ENCODE data around the gene AFAP1. TPM values are rescaled to one million over a fixed set of nuclear protein-coding genes. Genes with fewer than 3 reads are reported as not detected.

AFAP1 gene
- total RNA-seq, 2 experiments from 2014 or later, result not detected

GRCh38 chr4:7750972-7751371 is 188.7 kb downstream of the AFAP1 start:
- Histone ChIP-seq H3K4me1 (ENCODE audit: insufficient read depth, low read length, poor library complexity, severe bottlenecking) (no peaks in the 10 kb centered on the region), H3K36me3 (ENCODE audit: insufficient read depth, low read length) (no peaks in the 10 kb centered on the region), H3K9me2 (ENCODE audit: insufficient read depth, low read length) (no peaks in the 10 kb centered on the region), H3K27ac (ENCODE audit: low read depth, low read length, poor library complexity, severe bottlenecking) (no peak overlapping the region), H3K4me3 (ENCODE audit: low read depth, low read length, poor library complexity, severe bottlenecking) (no peak overlapping the region), H4K20me1 (ENCODE audit: insufficient read depth, low read length) (no peaks in the 10 kb centered on the region), H3K9me3 (ENCODE audit: low read length) (no peaks in the 10 kb centered on the region), H3K79me2 (ENCODE audit: insufficient read depth, low read depth, low read length) (no peaks in the 10 kb centered on the region), H3K4me2 (ENCODE audit: low read length) (no peak overlapping the region), H2AFZ (ENCODE audit: low read length) (no peak overlapping the region)
- intact Hi-C loops (cut with micrococcal nuclease; ENCODE audit: unreplicated experiment), result no loop called here
- ChIA-PET CTCF (ENCODE audit: unreplicated experiment) (no interaction called here), POLR2A (no interaction called here)
- no TSS peak for BruUV-seq (replicated peaks)
- TF ChIP-seq EZH2phosphoT487 (IDR thresholded peaks at IDR 0.05; ENCODE audit: borderline replicate concordance, low read depth, low read length) (no peak), CTCF (conservative IDR thresholded peaks at IDR 0.05; ENCODE audit: low read length) (no peak)
- no peak for DNase-seq (ENCODE audit: low spot score)

- Histone ChIP-seq H3K79me2 (ENCODE audit: insufficient read depth, low read depth, low read length) (no peaks in the 10 kb centered on the region), H2AFZ (ENCODE audit: low read length) (no peak overlapping the region), H4K20me1 (ENCODE audit: insufficient read depth, low read length) (no peaks in the 10 kb centered on the region), H3K4me2 (ENCODE audit: low read length) (no peak overlapping the region), H3K9me3 (ENCODE audit: low read length) (no peaks in the 10 kb centered on the region), H3K4me3 (ENCODE audit: low read depth, low read length, poor library complexity, severe bottlenecking) (no peak overlapping the region), H3K36me3 (ENCODE audit: insufficient read depth, low read length) (no peaks in the 10 kb centered on the region), H3K9me2 (ENCODE audit: insufficient read depth, low read length) (no peaks in the 10 kb centered on the region), H3K4me1 (ENCODE audit: insufficient read depth, low read length, poor library complexity, severe bottlenecking) (no peaks in the 10 kb centered on the region), H3K27ac (ENCODE audit: low read depth, low read length, poor library complexity, severe bottlenecking) (no peak overlapping the region)
- BruUV-seq (replicated peaks), result no TSS peak
- intact Hi-C loops (cut with micrococcal nuclease; ENCODE audit: unreplicated experiment), result no loop called here
- ChIA-PET CTCF (ENCODE audit: unreplicated experiment) (no interaction called here), POLR2A (no interaction called here)
- TF ChIP-seq CTCF (conservative IDR thresholded peaks at IDR 0.05; ENCODE audit: low read length), result no peak
- TF ChIP-seq EZH2phosphoT487 (IDR thresholded peaks at IDR 0.05; ENCODE audit: borderline replicate concordance, low read depth, low read length), result no peak
- DNase-seq (ENCODE audit: low spot score), result no peak
Measured at GRCh38 chr4:7750523-7750922, 189.1 kb downstream of the AFAP1 start.

DNA sequence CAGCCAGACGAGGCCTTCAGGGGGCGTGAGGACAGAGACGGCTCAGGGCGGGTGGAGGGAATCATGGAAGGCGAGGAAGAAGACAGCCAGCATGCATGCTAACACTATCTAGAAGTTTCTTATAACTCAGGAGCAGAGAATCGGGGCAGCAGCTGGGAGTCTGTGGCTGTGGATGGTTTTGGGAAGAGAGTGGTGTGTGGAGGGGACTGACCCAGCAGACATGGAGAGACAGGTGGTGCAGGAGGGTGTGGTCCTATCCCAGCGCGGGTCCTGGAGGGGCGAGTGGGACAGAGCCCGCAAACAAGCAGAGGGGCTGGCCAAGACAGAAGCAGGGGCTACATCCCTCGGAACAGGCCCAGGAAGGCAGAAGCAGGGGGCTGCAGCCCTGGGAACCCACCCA is 192.1 kb downstream of the AFAP1 start:
- H3K4me2 ChIP-seq (ENCODE audit: low read length), result no peak overlapping the region

More for the DNA sequence above, 192.1 kb downstream of the AFAP1 start:
- intact Hi-C loops (cut with micrococcal nuclease; ENCODE audit: unreplicated experiment), result no loop called here
- no peak overlapping the region for H3K4me3 ChIP-seq (ENCODE audit: low read depth, low read length, poor library complexity, severe bottlenecking)
- H3K36me3 ChIP-seq (ENCODE audit: insufficient read depth, low read length), result no peaks in the 10 kb centered on the region
- no peak for DNase-seq (ENCODE audit: low spot score)
- TF ChIP-seq CTCF (conservative IDR thresholded peaks at IDR 0.05; ENCODE audit: low read length) (no peak), EZH2phosphoT487 (IDR thresholded peaks at IDR 0.05; ENCODE audit: borderline replicate concordance, low read depth, low read length) (no peak)
- H4K20me1 ChIP-seq (ENCODE audit: insufficient read depth, low read length), result no peaks in the 10 kb centered on the region
- H2AFZ ChIP-seq (ENCODE audit: low read length), result no peak overlapping the region
- BruUV-seq (replicated peaks), result no TSS peak
- H3K9me3 ChIP-seq (ENCODE audit: low read length), result no peaks in the 10 kb centered on the region
- H3K79me2 ChIP-seq (ENCODE audit: insufficient read depth, low read depth, low read length), result no peaks in the 10 kb centered on the region
- H3K4me1 ChIP-seq (ENCODE audit: insufficient read depth, low read length, poor library complexity, severe bottlenecking), result no peaks in the 10 kb centered on the region
- H3K27ac ChIP-seq (ENCODE audit: low read depth, low read length, poor library complexity, severe bottlenecking), result no peak overlapping the region
- H3K9me2 ChIP-seq (ENCODE audit: insufficient read depth, low read length), result no peaks in the 10 kb centered on the region
- ChIA-PET CTCF (ENCODE audit: unreplicated experiment) (no interaction called here), POLR2A (no interaction called here)
